IPS-NIHi7 (cell line): ENCODE results near the gene KCNJ6.
"Not testable (repeated sequence)": the region's sequence is repeated elsewhere in the genome, so short reads cannot be mapped to it uniquely, and the experiment has no call there.

Experiments
- DNase-seq: peaks from one replicate; pipeline ENCODE4 v3.0.0; 2012; ENCODE audit warnings: mixed read lengths; ENCODE audit errors: extremely low spot score

Gene KCNJ6

DNA sequence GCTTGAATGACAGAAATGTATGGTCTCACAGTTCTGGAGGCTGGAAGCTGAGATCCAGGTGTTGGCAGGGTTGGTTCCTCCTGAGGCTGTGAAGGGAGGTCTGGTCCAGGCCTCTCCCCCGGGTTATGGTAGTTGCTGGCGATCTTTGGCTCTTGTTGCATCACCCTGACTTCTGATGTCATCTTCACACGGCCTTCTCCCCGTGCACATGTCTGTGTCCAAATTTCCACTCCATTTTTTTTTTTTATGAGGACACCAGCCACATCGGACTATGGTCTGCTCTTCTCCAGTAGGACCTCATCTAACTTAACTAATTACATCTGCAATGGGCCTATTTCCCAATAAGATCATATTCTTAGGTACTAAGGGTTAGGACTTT, 232.2 kb downstream of the KCNJ6 start:
- DNase-seq, result no peak

DNA sequence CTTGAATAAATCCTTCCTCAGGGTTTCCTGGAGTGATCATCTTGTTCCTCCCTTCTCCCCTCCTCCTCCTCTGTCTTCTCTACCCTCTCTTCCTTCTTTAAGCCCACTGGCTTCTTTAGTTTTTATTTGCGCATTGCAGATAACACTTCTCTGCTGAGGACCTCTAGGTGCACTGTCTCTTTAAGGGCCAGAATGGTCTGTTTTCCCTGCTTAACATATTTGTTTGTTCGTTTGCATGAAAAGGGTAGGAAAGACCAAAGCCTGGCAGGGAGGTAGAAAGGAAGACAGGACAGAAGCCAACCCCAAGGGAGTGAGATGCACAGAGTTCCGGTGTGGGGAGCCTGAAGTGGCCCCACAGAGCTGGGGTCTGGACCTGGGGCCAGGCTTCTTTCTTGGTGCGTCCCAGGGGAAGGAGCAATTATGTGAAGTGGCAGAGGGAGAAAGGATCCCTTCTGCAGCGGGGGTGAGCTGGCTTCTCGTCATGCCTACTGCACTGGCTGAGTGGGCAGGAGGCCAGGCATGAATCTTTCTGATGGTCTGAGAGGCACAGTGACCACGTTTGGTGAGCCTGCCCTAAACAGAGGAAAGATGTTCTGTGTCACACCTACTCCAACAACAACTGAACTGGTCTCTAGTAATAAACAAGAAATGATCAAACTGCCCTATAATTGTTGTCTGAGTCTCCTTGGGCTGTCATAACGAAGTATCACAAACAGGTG, 232.7 kb downstream of the KCNJ6 start:
- DNase-seq, result peak; percentile 45

DNA sequence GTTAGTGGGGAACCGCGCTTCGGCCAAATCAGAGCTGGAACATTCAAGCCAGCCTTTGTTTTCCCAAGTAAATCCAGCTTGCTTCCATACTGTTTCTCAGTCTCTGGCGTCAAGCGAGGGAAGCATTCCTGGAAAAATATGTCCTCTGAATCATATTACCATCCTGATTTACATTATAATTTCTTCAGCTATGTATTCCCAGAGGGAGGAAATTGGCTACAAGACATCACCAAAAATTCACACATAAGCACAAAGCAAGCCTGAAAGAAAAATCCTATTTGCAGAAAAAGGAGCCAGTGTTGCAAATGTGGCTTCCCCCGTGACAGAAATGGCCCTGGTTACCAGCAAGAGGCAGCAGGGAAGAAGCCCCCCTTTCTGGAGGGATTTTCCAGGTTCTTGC, 233.3 kb downstream of the KCNJ6 start:
- no peak for DNase-seq

DNA sequence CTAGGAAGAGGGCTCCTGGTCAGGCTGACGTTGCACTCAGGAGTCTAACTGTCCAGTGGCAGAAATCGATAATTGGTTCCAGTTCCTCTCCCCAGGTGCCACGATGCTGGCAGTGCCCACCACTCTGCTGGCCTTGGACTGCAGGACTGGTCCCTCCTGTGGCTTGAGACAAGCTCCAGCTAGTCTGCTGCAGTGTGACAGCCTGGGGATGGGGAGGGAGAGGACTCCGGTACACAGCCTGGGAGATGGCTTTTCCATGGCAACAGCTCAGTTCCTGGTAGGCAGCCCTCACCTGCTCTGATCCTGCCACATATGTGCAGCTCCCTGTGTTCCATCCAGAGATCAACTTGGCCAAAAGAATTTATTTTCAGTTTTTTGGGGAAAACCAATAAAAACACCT, 239.3 kb downstream of the KCNJ6 start:
- DNase-seq, result no peak

DNA sequence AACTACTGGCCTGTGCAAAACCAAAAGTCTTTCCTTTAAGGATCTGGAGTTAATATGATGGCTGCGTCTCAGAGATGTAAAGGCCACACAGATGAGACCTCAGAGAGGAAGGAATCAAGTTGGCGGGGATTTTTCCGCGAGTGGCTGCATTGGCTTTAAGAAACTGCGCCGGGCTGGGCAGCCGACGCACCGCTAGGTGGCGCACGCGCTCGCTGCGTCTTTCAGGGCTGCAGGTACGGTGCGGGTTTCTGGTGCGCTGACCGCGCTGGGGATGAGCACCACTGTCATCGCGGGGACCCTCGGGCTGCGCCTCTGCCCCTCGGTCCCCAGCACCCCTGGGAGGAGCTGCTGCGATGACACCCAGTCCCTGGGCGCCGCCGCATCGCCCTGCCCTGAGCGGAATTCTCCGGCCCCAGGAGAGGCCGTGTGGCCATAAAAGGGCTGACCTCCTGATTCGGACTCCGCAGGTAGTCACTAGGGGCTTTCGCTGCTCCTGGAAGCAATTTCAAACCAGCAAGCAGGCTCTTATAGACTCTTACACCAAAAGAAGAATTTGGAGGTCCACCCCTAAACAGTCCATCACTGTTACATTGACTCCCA, 241.0 kb downstream of the KCNJ6 start:
- DNase-seq, result peak; percentile 84

DNA sequence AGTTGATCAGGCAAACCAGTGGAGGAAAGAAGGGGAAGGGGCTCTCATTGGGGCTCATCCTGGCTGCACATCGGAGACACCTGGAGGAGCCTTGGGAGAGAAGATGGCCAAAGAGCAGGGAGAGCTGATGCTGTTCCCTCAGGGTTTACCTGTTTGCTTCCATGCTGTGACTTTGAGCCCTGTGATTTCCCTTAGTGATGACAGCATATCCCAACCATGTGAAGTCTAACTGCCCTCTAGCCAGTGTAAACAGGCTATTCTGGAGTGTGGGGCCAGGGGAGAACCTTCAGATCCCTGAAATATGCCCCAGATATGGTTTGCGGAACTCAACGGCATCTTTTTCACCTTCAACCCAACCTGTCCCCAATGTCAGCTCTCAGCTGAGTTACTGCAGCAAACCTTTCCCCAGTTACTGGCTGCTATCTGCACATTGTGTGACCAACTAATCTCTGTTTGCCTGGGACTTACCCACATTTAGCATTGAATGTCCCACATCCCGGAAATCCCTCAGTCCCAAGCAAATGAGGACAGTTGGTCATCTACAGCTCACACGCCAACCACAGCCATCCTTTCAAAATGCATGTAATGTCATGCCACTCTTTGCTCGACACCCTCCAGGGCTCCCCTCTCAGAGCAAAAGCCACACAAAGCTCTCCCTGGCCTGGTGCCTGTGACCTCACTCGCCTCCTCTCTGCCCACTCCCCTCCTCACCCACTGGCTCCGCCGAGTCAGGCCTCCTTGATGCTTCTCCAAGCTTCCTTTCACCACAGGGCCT, 242.3 kb downstream of the KCNJ6 start:
- DNase-seq, result no peak

DNA sequence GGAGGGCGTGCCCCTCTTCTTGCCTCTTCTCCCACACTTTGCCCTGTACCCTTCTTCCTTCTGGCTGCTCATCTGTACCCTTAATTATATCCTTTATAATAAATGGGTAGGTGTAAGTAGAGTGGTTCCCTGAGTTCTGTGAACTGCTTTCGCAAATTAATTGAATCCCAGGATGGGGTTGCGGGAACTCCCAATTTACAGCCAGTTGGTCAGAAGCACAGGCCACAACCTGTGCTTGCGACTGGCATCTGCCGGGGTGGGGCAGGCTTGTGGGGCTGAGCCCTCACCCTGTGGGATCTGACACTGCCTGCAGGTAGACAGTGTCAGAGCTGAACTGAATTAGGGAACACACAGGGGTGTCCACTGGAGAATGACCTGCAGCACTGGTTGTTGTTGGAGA, 244.9 kb downstream of the KCNJ6 start:
- no peak for DNase-seq

DNA sequence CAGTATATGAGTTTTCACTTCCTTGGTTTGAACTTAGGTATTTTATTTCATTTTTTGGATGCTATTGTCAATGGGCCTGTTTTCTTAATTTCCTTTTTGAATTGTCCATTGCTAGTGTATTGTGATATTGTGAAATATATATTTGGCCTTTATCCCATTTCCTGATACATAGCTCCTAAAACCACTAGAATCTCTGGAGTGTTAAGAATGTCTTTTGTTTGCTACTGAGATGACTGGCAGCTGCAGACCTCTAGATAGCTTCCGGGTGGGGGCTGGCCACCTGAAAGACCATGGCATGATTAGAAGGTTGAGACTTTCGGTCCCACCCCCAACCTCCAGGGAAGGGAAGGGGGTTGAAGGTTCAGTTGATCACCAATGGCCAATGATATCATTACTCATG, 245.4 kb downstream of the KCNJ6 start:
- no peak for DNase-seq

DNA sequence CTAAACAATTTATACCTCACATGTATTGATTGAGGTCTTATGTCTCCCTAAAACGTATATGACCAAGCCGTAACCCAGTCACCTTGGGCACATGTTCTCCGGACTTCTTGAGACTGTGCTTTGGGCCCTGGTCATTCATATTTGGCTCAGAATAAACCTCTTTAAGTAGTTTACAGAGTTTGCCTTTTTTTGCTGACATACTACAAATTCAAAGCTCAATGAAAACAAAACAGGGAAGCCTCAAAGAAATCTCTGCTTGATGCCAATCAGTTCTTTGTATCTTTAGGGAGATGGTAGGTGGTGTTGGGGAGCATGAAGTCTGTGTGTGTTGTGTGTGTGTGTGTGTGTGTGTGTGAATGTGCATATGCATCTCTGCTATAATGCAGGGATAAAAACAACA, 247.0 kb downstream of the KCNJ6 start:
- DNase-seq, result no peak

DNA sequence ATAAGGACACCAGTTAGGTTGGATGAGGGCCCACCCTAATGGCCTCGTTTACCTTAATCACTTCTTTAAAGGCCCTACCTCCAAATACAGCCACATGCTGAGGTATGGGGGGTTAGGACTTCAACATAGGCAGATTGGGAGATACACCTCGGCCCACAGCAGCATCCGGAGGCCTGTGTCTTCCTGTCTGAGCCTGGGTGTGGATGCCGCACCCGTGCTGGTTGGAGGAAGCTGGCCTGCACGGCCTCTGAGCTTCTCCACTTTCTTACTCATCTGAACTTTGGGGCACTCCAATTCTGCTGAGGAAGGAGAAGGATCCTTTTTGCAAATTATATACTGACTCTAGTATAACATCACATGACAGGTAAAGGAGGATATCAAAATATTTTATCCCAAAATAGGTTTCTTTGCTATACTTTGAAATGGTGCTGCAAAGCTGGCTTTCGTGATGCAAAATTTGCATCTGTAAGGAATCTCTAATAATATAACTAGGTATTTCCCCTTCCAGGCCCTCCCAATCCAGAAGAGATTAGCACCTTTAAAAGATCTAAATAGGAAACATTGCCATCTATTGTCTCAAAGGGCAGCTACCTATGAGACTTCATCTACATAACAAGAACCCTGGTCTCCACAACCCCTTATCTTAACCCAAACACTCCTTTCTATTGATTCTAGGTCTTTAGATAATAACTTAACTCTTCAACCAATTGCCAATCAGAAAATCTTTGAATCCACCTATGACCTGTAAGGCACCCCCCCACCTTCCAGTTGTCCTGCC, 247.6 kb downstream of the KCNJ6 start:
- DNase-seq, result no peak

DNA sequence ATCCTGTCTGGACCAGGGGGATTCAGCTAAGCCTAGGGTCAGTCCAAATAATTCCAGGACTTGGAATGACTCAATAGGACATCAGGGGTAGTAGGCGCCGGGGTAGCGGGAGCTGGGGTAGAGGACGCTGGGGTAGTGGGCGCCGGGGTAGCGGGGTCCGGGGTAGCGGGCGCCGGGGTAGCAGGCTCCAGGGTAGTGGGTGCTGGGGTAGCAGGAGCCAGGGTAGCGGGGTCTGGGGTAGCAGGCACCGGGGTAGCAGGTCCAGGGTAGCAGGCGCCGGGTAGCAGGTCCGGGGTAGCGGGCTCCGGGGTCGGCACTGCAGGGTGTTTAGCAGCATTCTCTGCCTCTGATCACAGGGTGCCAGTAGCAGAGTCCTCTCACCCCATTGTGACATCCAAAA, 248.9 kb downstream of the KCNJ6 start:
- no peak for DNase-seq

DNA sequence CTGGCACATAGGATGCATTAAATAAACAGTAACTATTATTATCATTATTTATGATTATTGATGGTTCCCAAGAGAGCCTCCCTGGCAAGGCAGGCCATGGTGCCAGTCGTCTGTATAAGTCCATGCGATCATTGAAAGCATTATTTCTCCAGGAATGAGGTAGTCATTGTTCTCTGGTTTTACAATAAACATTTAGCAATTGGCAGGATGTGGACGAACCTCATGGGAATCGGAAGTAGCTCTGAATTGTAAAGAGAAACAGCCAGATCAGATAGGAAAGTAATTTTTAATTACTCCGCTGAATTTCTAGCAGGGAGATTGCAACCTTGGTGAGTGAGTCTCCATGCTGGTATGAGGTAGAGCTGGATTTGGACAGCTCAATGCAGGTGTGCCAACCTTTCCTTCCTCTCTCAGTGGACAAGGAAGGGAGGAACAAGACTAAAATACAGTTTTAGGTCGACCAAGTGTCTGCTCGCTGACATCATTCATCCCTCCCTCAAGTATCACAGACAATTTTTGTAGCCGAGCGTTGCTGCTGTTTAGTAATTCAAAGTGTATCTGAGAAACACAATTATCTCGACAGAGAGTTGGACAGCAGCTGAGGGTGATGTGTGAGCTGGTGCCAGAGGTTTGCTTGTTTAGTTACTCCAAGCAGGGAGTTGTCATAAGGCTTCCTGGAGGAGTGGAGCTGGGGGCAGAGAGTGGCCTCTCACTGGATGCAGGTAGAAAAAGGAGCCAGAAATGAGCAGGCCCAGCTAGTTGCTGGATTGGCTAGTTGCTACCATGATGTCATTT, 250.8 kb downstream of the KCNJ6 start:
- DNase-seq, result no peak

DNA sequence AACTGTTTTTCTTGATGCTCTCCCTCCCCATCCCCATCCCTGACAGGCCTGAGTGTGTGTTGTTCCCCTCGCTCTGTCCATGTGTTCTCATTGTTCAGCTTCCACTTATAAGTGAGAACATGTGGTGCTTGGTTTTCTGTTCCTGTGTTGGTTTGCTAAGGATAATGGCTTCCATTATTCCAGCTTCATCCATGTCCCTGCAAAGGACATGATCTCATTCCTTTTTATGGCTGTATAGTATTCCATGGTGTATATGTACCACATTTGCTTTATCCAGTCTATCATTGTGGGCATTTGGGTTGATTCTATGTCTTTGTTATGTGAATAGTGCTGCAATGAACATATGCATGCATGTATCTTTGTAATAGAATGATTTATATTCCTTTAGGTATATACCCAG, 254.0 kb downstream of the KCNJ6 start:
- not testable (repeated sequence) for DNase-seq

DNA sequence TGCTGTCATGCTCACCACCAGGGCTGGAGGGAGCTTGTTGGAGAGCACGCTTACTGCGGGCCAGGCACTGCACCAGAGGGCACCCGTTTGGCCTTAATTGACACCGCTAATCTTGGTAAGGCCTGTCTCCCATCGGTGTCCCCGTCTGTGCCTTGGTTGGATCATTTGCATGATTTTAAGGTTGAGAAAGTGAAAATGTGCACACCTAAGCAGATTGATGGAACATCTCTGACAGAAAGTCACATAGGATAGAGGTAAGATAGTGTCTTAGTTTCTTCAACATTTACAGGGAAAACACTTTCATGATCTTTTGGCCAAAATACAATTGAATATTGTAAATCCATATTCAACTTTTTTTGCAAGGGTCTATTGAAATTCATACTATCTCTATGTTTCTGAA, 255.5 kb downstream of the KCNJ6 start:
- no peak for DNase-seq

DNA sequence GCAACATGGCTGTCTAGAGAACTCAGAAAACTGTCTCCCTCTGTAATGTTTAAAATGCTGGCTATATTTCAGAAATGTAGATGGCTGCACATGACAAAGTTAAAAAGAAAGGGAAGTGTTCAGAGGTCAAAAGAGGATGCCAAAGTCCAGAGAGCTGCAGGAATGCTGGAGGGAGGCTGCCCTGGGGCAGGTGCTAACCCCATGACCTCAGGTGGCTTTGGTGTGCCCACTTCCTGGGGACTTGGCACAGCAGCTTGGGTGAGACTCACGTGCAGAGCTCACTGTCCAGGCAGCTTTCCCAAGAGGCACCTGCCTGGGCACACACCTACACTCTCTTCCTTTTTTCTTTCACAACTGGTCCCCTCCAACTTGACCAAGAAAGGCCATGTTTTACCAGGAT, 256.4 kb downstream of the KCNJ6 start:
- no peak for DNase-seq

DNA sequence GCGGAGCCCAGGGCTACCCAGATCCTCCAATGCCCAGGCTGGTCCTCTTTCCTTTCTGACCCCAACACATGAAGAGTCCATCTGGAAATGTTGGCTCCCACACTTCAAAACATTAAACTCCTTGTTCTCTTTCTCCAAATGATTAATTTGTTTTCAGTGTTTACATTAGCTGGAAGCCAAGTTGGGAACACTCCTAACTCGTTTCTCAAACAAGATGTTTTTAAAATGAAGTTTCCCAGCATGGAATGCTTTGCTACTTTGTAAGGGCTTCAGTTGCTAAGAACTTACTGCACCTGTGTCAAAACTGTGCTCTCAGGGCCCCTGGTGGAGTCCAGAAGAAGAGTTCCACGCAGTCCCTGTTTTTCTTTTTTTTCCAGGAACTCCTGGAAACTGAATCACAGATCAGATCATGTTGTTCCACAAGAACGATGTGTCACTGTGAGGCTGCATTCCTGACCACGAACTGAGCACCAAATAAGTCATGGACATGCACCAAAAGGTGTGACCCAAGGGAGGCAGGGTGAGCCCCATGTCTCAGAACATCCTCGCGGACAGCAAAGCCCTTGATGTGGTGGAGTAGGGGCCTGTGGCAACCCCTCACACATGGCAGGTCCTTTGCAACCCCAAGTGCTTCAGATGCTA, 257.3 kb downstream of the KCNJ6 start:
- DNase-seq, result no peak

DNA sequence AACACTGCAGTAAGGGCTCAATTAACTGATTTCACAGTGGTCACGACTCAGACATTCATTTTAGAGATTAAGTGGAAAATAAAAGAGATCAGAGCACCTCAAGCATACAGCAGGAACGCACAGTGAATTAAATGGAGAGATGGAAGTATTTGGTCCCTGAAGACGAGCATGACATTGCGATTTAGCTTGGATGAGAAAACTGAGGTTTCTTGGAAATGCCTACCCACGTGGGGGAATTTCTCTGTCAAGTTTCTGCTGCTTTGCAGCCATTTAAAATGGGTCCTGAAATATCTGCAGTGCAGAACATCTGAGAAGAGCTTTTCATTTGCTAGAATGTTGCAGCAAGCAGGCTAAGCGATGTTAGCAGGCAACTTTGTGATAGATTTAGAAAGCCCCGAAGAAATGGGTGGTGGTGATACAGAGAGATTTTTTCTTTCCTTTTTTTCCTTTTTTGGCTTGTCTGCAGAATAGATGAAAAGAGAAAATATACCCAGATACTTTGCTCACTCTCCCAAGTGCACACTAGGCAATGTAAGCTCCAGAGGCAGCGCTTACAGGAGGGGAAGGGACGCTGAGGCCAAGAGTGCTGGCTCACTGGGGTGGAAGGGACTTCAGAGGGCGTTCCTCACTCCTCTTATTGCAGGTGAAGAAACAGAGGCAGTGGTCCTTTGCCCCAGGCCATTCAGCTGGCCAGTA, 258.0 kb downstream of the KCNJ6 start:
- no peak for DNase-seq

DNA sequence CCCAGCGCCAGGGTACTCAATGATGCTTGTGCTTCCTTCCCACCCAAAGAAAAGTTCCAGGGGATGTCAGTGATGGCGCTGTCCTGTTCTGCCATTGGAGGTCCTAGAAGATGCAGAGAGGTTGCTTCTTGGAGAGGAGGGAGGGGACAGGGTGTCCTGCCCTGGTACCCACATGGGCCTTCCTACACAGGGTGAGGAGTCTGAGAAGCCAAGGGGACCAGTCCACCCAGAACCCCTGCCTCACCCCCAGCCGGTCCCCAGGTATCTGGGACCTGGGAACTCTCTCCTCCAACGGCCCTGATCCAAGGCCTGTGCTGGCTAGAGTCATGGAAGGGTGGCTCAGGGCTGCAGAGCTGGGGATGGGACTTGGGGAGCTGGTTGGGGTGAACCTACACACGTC, 259.4 kb downstream of the KCNJ6 start:
- no peak for DNase-seq

DNA sequence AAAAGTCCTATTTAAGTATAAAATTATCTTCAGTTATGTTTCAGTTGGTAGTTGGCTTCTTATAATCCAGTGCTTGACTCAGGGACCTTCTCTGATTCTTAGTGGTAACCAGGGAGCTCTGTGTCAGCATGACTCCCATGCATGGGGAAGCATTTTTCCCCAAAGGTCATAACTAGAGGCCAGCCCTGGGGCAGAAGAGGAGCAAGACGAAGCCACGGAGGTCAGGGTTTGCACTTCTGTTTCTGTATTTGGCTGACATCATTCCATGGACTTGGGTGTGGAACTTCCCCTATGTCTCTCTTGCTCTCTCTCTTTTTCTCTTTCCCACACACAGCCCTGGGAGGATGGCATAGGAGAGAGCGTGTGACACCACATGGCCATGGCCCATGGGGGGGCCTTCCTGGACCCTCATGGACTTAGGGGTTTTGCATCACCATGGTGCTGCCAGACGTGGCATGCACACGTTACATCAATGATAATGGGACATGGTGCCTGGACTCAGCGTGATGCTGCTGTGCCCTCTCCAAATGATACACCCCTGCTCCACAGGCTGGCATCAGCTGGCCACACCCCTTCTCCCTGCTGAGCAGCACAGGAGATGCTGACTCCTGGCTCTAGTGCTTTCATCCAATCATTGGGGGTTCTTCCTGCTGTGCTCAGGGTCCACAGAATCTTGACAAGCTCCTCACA, 260.5 kb downstream of the KCNJ6 start:
- no peak for DNase-seq

DNA sequence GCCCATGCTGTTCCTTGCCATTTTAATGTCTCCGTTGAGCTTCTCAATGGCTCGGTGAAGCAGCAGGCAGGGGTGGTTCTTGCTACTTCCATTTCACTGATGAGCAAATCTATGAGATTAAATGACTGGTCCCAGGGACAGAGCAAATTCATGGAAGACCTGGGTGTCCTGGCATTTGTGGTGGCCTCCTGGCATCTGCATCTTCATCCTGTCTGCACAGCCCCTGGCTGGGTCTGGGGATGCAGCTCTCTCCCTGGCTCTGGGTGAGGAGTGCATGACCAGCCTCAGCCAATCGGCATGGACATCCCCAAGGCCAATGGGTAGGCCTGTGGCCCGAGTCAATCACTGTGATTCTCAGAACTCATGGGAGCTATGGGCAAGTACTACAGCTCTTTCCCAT, 261.7 kb downstream of the KCNJ6 start:
- DNase-seq, result no peak
